IPS DF 19.7 (cell line): ENCODE data around the gene TROAP.
"Not testable (repeated sequence)": the region's sequence is repeated elsewhere in the genome, so short reads cannot be mapped to it uniquely, and the experiment has no call there.

Source experiments
- DNase-seq: peaks from one replicate; pipeline ENCODE4 v3.0.0-alpha.2; 2013; ENCODE audit warnings: low read depth, low spot score

Gene TROAP

GRCh38 chr12:49322708-49323523, at the start of gene TROAP:
Gene TROAP (plus strand): TSS chr12:49323255. CDS start chr12:49323609, 354 bp downstream.
- peak; percentile 93 for DNase-seq

- no peak for DNase-seq
Measured at GRCh38 chr12:49273726-49274395, 49.2 kb upstream of the TROAP start.

- no peak for DNase-seq
Measured at GRCh38 chr12:49274396-49275069, 48.5 kb upstream of the TROAP start.

GRCh38 chr12:49276304-49277290, 46.5 kb upstream of the TROAP start:
- no peak for DNase-seq

GRCh38 chr12:49277466-49277865, 45.6 kb upstream of the TROAP start:
- DNase-seq: no peak

GRCh38 chr12:49279706-49280159, 43.3 kb upstream of the TROAP start:
- no peak for DNase-seq

- not testable (repeated sequence) for DNase-seq
Measured at GRCh38 chr12:49280545-49280944, 42.5 kb upstream of the TROAP start.

- no peak for DNase-seq
Measured at GRCh38 chr12:49282302-49282701, 40.8 kb upstream of the TROAP start.

- DNase-seq: not testable (repeated sequence)
Measured at GRCh38 chr12:49282740-49283375, 40.2 kb upstream of the TROAP start.

GRCh38 chr12:49283541-49284429, 39.3 kb upstream of the TROAP start:
- no peak for DNase-seq

- no peak for DNase-seq
Measured at GRCh38 chr12:49284672-49285071, 38.4 kb upstream of the TROAP start.

GRCh38 chr12:49287876-49288275, 35.2 kb upstream of the TROAP start:
- DNase-seq: no peak

GRCh38 chr12:49288412-49288853, 34.6 kb upstream of the TROAP start:
- no peak for DNase-seq

- DNase-seq: no peak
Measured at GRCh38 chr12:49288922-49289555, 34.0 kb upstream of the TROAP start.

- no peak for DNase-seq
Measured at GRCh38 chr12:49292729-49293055, 30.4 kb upstream of the TROAP start.

GRCh38 chr12:49293056-49293956, 29.7 kb upstream of the TROAP start:
- DNase-seq: no peak

GRCh38 chr12:49294086-49294803, 28.8 kb upstream of the TROAP start:
- DNase-seq: no peak

- no peak for DNase-seq
Measured at GRCh38 chr12:49294804-49295081, 28.3 kb upstream of the TROAP start.
